Keratinocyte (primary cell): Measurements from ENCODE around the gene NPC2. TPM values are rescaled to one million over a fixed set of nuclear protein-coding genes. Genes with fewer than 3 reads are reported as not detected.

Experiments
- DNase-seq: peaks from one replicate; pipeline ENCODE4 v3.0.0-alpha.2; 2011; ENCODE audit warnings: low read depth, missing footprints, low spot score
- FAIRE-seq: peaks from 2 replicates; lab custom pipeline; 2011; peaks lifted over from hg19 to GRCh38; lab: Jason Lieb, UNC
- H2AFZ ChIP-seq: 2 replicates; pipeline ENCODE4 v1.6.0; 2012; ENCODE audit warnings: low read length, control low read depth, inconsistent platforms; ENCODE audit not compliant: control insufficient read depth
- H3K27ac ChIP-seq: 2 replicates; pipeline ENCODE4 v1.5.1; 2011; ENCODE audit warnings: low read length; ENCODE audit not compliant: control insufficient read depth, insufficient read depth
- H3K27me3 ChIP-seq: 3 replicates; pipeline ENCODE4 v1.6.0; 2011; ENCODE audit warnings: low read length; ENCODE audit not compliant: control insufficient read depth, insufficient read depth; ENCODE audit errors: extremely low read depth
- H3K36me3 ChIP-seq, 2 experiments: 2 replicates in 1 of 2; 3 replicates in 1 of 2; pipeline ENCODE4 v1.5.1; 2011; ENCODE audit warnings: low read length in 2 of 2, mild to moderate bottlenecking in 1 of 2; ENCODE audit not compliant: control insufficient read depth in 2 of 2, insufficient read depth in 2 of 2; ENCODE audit errors: extremely low read depth in 1 of 2
- H3K4me1 ChIP-seq: 3 replicates; pipeline ENCODE4 v1.5.1; 2011; ENCODE audit warnings: low read length; ENCODE audit not compliant: control insufficient read depth, insufficient read depth; ENCODE audit errors: extremely low read depth
- H3K4me2 ChIP-seq: 3 replicates; pipeline ENCODE4 v1.6.0; 2011; ENCODE audit warnings: low read depth, low read length; ENCODE audit not compliant: control insufficient read depth, insufficient read depth; ENCODE audit errors: extremely low read depth
- H3K4me3 ChIP-seq, 3 experiments: fragments of 200-600 bp in 1 of 3; sonication (generic) in 1 of 3; 2 replicates in 2 of 3; 3 replicates in 1 of 3; pipeline ENCODE4 v1.5.1; 2011 to 2016; ENCODE audit warnings: low read length in 3 of 3, mild to moderate bottlenecking in 3 of 3, control low read depth in 2 of 3, inconsistent platforms in 1 of 3, low read depth in 1 of 3, mixed read lengths in 1 of 3, mixed run types in 1 of 3, moderate library complexity in 1 of 3; ENCODE audit not compliant: control insufficient read depth in 2 of 3, insufficient read depth in 2 of 3; ENCODE audit errors: extremely low read depth in 1 of 3
- H3K79me2 ChIP-seq: 2 replicates; pipeline ENCODE4 v1.6.0; 2012; ENCODE audit warnings: low read length; ENCODE audit not compliant: control insufficient read depth, insufficient read depth
- H3K9ac ChIP-seq: 3 replicates; pipeline ENCODE4 v1.6.0; 2011; ENCODE audit warnings: low read length; ENCODE audit not compliant: control insufficient read depth, insufficient read depth; ENCODE audit errors: extremely low read depth
- H3K9me1 ChIP-seq: 3 replicates; pipeline ENCODE4 v1.6.0; 2011; ENCODE audit warnings: low read length; ENCODE audit not compliant: control insufficient read depth, insufficient read depth; ENCODE audit errors: extremely low read depth
- H3K9me3 ChIP-seq: 2 replicates; pipeline ENCODE4 v1.5.1; 2012; ENCODE audit warnings: low read depth, low read length; ENCODE audit not compliant: control insufficient read depth
- H4K20me1 ChIP-seq: 3 replicates; pipeline ENCODE4 v1.6.0; 2011; ENCODE audit warnings: low read length; ENCODE audit not compliant: control insufficient read depth, insufficient read depth; ENCODE audit errors: extremely low read depth
- CTCF ChIP-seq, 3 experiments: IDR thresholded peaks in 1 of 3; conservative IDR thresholded peaks in 1 of 3; optimal IDR thresholded peaks in 1 of 3; 2 replicates in 2 of 3; 3 replicates in 1 of 3; pipeline versions ENCODE3 to v1.5.1; 2011; ENCODE audit warnings: low read length in 3 of 3, mild to moderate bottlenecking in 3 of 3, moderate library complexity in 2 of 3, control low read depth in 1 of 3, inconsistent platforms in 1 of 3; ENCODE audit not compliant: insufficient read depth in 2 of 3; ENCODE audit errors: extremely low read depth in 1 of 3
- EZH2 ChIP-seq: IDR thresholded peaks from one replicate; pipeline ENCODE4 v1.6.1; 2012; ENCODE audit warnings: inconsistent platforms, mild to moderate bottlenecking, low read length, moderate library complexity
- dilution Hi-C: fragments of 300-500 bp; cut with MboI; formaldehyde crosslinking; loops from one replicate; pipeline ENCODE4 v1.7.0; 2020; ENCODE audit warnings: low sequenced_read_pairs; ENCODE audit not compliant: extremely low pct_ligation_motif_present
- polyA plus RNA-seq, 5 experiments: library from polyadenylated mRNA; depleted of rRNA in 3 of 5; stranded (reverse) in 3 of 5; stranded (forward) in 1 of 5; unstranded in 1 of 5; fragments of >200 nt; gene quantifications; 1 replicate in 1 of 5; 2 replicates in 3 of 5; 3 replicates in 1 of 5; pipeline versions ENCODE4 v1.2.1 to v1.2.3, GENCODE V29; 2011 to 2012; ENCODE audit warnings: missing spikeins in 2 of 5, low read depth in 1 of 5, low replicate concordance in 1 of 5

The NPC2 gene
- polyA plus RNA-seq, 1 donor (not counting 4 experiments of a cell fraction or from before 2014, with no cell fraction given): 221 TPM

GRCh38 chr14:74480046-74480445, 13.1 kb downstream of the NPC2 start:
- Histone ChIP-seq H3K36me3 (peaks cover 38 to 41% of the 10 kb centered on the region in 2 experiments), H3K9me1 (no peaks in the 10 kb centered on the region), H3K27me3 (no peaks in the 10 kb centered on the region), H3K27ac (no peak overlapping the region), H3K9ac (no peak overlapping the region), H3K4me2 (no peak overlapping the region), H3K4me3 (no peak overlapping the region), H3K79me2 (no peaks in the 10 kb centered on the region), H4K20me1 (no peaks in the 10 kb centered on the region), H3K9me3 (no peaks in the 10 kb centered on the region), H3K4me1 (peaks cover 4% of the 10 kb centered on the region), H2AFZ (no peak overlapping the region)
- FAIRE-seq (no peak), DNase-seq (no peak)
- dilution Hi-C loops: no loop called here
- TF ChIP-seq CTCF (optimal IDR thresholded peaks at IDR 0.05 in 1 of 3, IDR thresholded peaks at IDR 0.05 in 1 of 3, conservative IDR thresholded peaks at IDR 0.05 in 1 of 3; ENCODE audit: extremely low read depth in 1 of 3, insufficient read depth in 2 of 3, low read length in 3 of 3) (no peak), EZH2 (no peak)

DNA sequence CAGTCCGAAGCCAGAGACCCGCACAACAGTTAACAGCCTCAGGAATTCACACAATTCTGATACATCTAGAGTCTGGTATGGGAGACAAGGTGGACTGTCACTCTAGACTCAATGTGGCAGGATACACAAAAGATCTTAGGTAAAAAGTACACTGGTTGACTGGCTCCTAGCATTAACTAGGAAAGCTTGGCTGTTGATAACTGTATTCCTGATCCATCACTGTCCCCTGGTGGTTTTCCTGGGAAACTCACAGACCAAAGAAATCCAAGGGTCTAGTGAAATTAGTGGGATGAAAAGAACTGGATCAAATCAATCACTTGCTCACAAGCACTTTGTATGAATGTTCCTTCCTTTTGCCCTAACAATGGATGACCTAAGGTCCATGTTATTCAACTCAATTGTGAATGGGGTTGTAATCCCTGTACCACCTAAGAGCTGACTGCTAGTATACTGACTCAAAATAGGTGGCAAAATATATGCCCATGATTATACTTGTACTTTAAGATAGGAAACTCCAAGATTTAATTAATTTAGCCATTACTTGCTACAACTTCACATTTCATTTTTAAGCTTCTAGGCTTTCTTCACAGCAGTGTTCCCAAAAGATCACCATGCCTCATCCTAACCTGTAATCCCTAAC, 14.0 kb downstream of the NPC2 start:
- Histone ChIP-seq H3K4me2 (no peak overlapping the region), H3K9me1 (no peaks in the 10 kb centered on the region), H3K4me1 (peaks cover 4% of the 10 kb centered on the region), H3K4me3 (no peak overlapping the region), H3K79me2 (no peaks in the 10 kb centered on the region), H2AFZ (no peak overlapping the region), H3K36me3 (peaks cover 33 to 41% of the 10 kb centered on the region in 2 experiments), H3K27ac (no peak overlapping the region), H3K27me3 (no peaks in the 10 kb centered on the region), H3K9ac (no peak overlapping the region), H4K20me1 (no peaks in the 10 kb centered on the region), H3K9me3 (no peaks in the 10 kb centered on the region)
- TF ChIP-seq EZH2 (no peak), CTCF (optimal IDR thresholded peaks at IDR 0.05 in 1 of 3, IDR thresholded peaks at IDR 0.05 in 1 of 3, conservative IDR thresholded peaks at IDR 0.05 in 1 of 3; ENCODE audit: extremely low read depth in 1 of 3, insufficient read depth in 2 of 3, low read length in 3 of 3) (peak; percentile 44 to 53 (median 50))
- FAIRE-seq: peak; percentile 13
- no peak for DNase-seq
- dilution Hi-C loops: no loop called here
